Fibroblast of skin of left biceps (primary cell): Measurements from ENCODE around the gene AP1S1.
"Not testable (repeated sequence)": the region's sequence is repeated elsewhere in the genome, so short reads cannot be mapped to it uniquely, and the experiment has no call there.

Experiments used
- DNase-seq, 2 experiments: peaks; one replicate each; pipeline ENCODE4 v3.0.0-alpha.2; 2013; ENCODE audit warnings: low read depth in 2 of 2

The AP1S1 gene

GRCh38 chr7:101201695-101202602, 47.7 kb downstream of the AP1S1 start:
- no peak for DNase-seq

DNA sequence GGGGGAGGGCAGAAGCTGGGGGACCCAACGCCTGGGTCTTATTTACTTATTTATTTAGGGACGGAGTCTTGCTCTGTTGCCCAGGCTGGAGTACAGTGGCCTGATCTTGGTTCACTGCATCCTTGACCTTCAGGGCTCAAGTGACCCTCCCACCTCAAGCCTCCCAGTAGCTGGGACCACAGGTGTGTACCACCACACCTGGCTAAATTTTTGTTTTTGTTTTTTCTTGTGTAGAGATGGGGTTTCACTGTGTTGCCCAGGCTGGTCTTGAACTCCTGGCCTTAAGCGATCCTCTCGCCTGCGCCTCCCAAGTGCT, 48.3 kb downstream of the AP1S1 start:
- DNase-seq, result no peak

- not testable (repeated sequence) for DNase-seq
Observed at GRCh38 chr7:101203740-101204738, 49.8 kb downstream of the AP1S1 start.

- DNase-seq, result no peak
Observed at GRCh38 chr7:101205901-101206664, 51.8 kb downstream of the AP1S1 start.

- no peak for DNase-seq
Observed at GRCh38 chr7:101206665-101207042, 52.4 kb downstream of the AP1S1 start.

DNA sequence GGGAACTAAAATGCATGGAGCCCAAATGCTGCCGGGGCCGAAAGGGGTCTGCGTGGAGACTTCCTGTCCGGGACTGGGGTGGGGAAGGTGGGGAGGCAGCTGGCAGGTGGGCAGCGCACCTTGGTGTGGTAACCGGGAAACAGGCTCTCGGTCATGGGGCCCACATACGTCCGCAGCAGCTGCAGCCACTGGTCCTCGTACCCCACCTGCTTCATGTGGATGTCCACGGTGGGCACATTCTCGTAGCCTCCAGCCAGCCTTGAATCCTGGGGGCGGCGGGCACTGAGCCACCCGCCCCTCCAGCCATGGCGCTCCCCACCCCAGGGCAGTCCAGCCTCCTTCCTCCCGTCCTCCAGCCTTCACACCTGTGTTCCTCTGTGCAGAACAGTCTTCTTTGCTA, 53.2 kb downstream of the AP1S1 start:
- DNase-seq, result no peak

- DNase-seq, result no peak
Observed at GRCh38 chr7:101208794-101209193, 54.5 kb downstream of the AP1S1 start.

- no peak for DNase-seq
Observed at GRCh38 chr7:101210143-101210542, 55.9 kb downstream of the AP1S1 start.
